Tibial artery (tissue), 4 donors: ENCODE measurements around the gene ZNF232.

Experiments used
- DNase-seq, 2 donors: peaks; one replicate each; pipeline ENCODE4 v3.0.0-alpha.2; 2019
- H3K27ac ChIP-seq, 2 donors: fragments of 200-600 bp; sonication (generic) in 1 of 2; 1 replicate in 1 of 2; 2 replicates in 1 of 2; pipeline ENCODE4 v1.5.1; 2018 to 2019; ENCODE audit warnings: mild to moderate bottlenecking in 1 of 2
- H3K27me3 ChIP-seq, 2 donors: fragments of 200-600 bp; sonication (generic) in 1 of 2; one replicate each; pipeline versions ENCODE4 v1.5.1 to v1.6.0; 2016 to 2019
- H3K36me3 ChIP-seq, 3 donors: fragments of 200-600 bp; sonication (generic) in 2 of 3; one replicate each; pipeline ENCODE4 v1.5.1; 2016 to 2019; ENCODE audit warnings: mild to moderate bottlenecking in 2 of 3
- H3K4me1 ChIP-seq, 4 donors: fragments of 200-600 bp; sonication (generic) in 2 of 4; 1 replicate in 3 of 4; 2 replicates in 1 of 4; pipeline ENCODE4 v1.5.1; 2016 to 2019
- H3K4me3 ChIP-seq, 2 donors: fragments of 200-600 bp; sonication (generic) in 1 of 2; 1 replicate in 1 of 2; 2 replicates in 1 of 2; pipeline ENCODE4 v1.5.1; 2018 to 2019; ENCODE audit warnings: mild to moderate bottlenecking in 2 of 2
- H3K9me3 ChIP-seq, 3 donors: fragments of 200-600 bp; sonication (generic) in 1 of 3; one replicate each; pipeline ENCODE4 v1.5.1; 2016 to 2019
- intact Hi-C: fragments of 100-400 bp; cut with DNase I; formaldehyde crosslinking; loops from one replicate; pipeline ENCODE4 v1.15.0; 2023; ENCODE audit warnings: low total_unique reads
- TF ChIP-seq, protein P1 (sequence below), 2 experiments: fragments of 200-600 bp in 1 of 2; fragments of 450-650 bp in 1 of 2; IDR thresholded peaks; one replicate each; pipeline ENCODE4 v1.5.1; 2017 to 2019; ENCODE audit warnings: antibody characterized with exemption in 2 of 2, mild to moderate bottlenecking in 1 of 2, moderate library complexity in 1 of 2

The ZNF232 gene

DNA sequence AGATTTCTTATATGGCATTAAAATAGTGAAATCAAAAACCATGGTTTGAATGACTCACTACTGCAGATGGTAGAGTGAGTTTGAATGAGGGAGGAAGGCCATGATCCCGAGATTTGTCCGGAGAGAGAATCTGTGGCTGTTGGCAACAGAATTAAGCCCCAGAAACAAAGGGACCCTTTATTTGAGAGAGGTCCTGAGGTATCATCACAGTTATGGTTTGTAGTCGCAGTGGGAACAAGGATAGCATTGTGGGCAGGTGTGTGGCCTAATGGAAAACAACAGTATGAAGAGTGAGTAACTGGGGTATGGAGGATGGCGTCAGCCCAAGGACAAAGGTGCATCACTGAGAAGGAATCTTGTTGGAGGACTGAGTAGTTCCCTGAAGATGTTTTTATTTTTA lies 42.0 kb downstream of the ZNF232 start:
- H3K4me1 ChIP-seq = no peaks in the 10 kb centered on the region
- no peaks in the 10 kb centered on the region for H3K36me3 ChIP-seq
- TF ChIP-seq, protein P1, sequence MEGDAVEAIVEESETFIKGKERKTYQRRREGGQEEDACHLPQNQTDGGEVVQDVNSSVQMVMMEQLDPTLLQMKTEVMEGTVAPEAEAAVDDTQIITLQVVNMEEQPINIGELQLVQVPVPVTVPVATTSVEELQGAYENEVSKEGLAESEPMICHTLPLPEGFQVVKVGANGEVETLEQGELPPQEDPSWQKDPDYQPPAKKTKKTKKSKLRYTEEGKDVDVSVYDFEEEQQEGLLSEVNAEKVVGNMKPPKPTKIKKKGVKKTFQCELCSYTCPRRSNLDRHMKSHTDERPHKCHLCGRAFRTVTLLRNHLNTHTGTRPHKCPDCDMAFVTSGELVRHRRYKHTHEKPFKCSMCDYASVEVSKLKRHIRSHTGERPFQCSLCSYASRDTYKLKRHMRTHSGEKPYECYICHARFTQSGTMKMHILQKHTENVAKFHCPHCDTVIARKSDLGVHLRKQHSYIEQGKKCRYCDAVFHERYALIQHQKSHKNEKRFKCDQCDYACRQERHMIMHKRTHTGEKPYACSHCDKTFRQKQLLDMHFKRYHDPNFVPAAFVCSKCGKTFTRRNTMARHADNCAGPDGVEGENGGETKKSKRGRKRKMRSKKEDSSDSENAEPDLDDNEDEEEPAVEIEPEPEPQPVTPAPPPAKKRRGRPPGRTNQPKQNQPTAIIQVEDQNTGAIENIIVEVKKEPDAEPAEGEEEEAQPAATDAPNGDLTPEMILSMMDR (IDR thresholded peaks at IDR 0.05) = no peak
- H3K27ac ChIP-seq = no peak overlapping the region
- H3K4me3 ChIP-seq = no peak overlapping the region
- H3K27me3 ChIP-seq = no peaks in the 10 kb centered on the region
- intact Hi-C loops = no loop called here
- no peak for DNase-seq
- no peaks in the 10 kb centered on the region for H3K9me3 ChIP-seq

DNA sequence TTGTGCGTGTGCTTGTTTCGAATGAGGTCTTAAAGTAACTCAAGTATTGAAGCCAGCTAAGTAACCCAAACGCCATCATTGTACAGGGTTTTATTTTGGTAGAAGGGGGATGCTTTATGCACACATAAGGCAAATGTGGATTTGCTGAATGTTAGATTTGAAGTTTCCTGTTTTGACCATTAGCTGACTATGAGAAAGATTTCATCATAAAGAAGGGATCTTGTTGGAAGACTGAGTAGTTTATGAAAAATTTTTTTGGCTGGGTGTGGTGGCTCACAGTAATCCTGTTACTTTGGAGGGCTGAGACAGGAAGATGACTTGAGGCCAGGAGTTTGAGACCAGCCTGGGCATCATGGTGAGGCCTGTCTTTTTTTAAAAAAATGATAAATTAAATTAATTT lies 43.4 kb downstream of the ZNF232 start:
- Histone ChIP-seq H3K4me1 (no peaks in the 10 kb centered on the region), H3K4me3 (no peak overlapping the region), H3K9me3 (no peaks in the 10 kb centered on the region), H3K27me3 (peaks cover 0 to under 1% of the 10 kb centered on the region in 2 donors), H3K36me3 (no peaks in the 10 kb centered on the region), H3K27ac (no peak overlapping the region)
- TF ChIP-seq, protein P1 (IDR thresholded peaks at IDR 0.05) = no peak
- DNase-seq = no peak
- intact Hi-C loops = no loop called here

DNA sequence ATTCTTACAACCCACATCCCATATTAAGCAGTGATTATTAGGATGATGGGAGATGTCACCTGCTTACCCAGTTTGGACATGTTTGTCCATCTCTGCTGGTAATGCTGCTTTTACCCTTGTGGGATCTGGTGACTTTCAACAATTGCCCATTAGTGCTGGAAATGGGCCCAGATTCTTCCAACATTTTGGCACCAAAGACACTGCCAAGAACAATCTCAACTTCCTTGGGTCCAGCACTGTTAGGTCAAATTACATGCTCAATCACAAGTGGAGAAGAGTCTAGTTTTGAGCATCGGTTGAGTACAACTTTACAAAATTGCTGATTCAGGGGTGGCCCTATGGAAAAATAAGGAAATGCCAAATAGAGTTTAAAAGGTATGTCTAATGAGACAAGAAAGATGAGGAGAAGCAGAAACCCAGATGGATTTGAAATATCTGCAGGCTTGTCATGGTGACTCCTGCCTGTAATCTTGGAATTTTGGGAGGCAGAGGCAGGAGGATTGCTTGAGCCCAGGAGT lies 46.4 kb downstream of the ZNF232 start:
- intact Hi-C loops = no loop called here
- Histone ChIP-seq H3K9me3 (no peaks in the 10 kb centered on the region), H3K36me3 (no peaks in the 10 kb centered on the region), H3K4me1 (no peaks in the 10 kb centered on the region), H3K4me3 (no peak overlapping the region), H3K27me3 (peaks cover 0 to 6% of the 10 kb centered on the region in 2 donors), H3K27ac (no peak overlapping the region)
- DNase-seq = no peak
- TF ChIP-seq, protein P1 (IDR thresholded peaks at IDR 0.05) = no peak
